Superior temporal gyrus (tissue), 1 donor: Measurements from ENCODE around the gene CDC42BPA.

Source experiments
- DNase-seq: peaks from one replicate; pipeline ENCODE4 v3.0.0-alpha.2; 2016; ENCODE audit errors: extremely low spot score

The CDC42BPA gene

DNA sequence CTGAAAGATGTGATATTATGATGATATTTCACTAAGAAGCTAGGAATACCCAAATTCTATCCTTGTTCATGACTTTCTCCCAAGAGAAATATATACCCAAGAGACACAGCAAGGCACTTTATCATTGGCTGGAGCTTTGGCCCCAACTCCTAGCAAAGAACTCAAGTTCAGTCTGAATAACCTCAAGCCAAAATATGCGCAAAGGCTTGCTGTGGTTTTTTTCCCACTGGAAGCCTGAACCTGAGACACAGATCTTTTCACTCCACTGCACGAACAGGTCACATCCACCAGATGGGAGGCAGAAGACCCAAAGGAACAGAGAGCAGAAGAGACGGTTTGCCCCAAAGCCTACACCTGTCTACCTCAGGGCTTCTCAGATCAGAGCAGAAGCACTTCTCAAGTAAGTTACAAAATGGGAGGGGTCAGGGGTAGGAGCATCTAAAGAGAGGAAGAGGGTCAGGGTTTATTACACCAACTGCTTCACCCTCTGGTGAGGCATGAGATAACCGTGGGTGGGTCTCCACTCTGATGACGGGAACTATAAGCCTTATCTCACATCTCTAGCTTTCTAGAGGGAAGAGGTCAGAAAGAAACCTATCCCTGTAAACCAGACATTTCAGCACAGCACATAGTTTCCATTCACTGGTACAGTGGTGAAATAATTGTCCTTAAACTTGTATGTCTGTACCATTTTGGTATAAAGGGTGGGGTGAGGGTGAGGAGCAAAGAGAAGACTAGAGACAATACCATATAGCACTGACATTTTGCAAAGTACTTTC lies 17.1 kb upstream of the CDC42BPA start:
- DNase-seq: no peak

DNA sequence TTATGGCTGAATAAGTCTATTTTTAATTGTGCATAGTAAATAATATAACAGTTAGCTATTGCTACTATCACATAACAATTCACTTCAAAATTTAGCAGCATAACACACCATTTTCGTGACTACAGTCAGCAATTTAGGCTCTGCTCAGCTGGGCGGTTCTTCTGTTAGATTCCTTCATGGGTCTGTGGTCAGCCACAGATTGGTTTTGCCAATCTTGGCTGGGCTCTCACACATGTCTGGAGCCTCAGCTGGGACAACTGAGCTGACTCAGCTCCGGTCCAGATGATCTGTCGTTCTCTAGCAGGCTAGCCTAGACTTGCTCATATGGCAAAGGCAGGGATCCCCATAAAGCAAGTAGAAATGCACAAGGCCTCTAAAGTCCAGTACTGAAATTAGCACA lies 15.1 kb upstream of the CDC42BPA start:
- no peak for DNase-seq

DNA sequence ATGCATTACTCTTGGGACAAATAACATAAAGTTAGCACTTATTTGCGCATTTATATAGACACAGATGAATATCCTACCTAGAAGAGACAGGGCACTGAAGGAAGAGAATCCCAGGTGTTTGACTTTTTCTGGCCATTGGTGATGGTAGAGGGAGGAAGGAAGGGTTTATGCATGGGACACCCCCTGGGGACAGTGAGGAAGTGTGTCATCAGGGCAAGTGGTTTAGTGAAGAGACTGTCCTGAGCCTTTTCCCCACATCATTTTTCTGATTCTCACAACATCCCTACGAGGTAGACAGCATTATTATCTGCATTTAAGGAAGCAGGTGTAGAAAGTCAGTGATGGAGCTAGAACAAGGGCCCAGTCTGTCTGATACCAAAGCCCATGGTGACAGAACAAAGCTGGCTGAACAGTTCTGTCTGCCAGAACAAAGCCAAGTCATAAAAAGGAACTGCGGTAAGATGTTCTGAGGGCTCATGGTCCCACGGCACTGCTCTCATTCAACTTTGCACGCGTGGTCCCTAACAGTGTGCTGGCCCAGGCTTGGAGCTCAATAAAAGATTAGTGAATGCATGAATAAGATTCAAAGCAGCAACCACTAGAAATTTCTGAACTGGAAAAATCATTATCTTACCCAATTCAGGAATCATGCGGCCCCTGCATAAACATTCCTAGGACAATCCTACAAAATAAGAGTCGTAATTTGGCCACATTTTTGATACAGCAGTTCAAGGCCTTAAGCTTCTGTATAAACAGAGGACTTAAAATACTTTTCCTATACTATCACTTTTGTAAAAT lies 12.2 kb upstream of the CDC42BPA start:
- DNase-seq: no peak

DNA sequence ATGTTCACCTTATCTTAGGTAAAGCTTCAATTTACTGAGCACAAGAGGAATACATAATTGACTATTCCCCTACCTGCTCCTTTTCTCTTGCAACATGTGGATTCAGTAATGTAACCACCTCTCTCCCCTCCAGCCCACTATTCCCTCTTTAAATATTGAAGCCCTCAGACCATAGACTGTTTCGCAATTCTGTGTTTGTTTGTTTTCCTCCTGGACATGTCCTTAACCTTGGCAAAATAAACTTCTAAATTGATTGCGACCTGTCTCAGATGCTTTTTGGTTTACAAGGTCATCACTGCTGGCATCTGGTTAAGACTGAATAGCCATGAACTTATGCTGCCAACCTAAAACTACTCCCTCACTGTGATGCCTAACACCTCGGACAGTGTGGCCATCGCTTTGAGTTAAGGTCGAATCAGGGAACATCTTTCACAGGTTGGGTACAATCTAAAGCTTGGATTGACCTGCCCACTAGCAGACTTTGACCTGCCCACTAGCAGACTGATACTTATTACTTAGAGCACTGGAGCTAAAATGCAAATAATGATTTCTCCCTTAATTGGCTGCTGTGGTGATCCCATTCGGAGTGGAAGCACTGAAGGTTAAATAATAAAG lies 10.2 kb upstream of the CDC42BPA start:
- no peak for DNase-seq

DNA sequence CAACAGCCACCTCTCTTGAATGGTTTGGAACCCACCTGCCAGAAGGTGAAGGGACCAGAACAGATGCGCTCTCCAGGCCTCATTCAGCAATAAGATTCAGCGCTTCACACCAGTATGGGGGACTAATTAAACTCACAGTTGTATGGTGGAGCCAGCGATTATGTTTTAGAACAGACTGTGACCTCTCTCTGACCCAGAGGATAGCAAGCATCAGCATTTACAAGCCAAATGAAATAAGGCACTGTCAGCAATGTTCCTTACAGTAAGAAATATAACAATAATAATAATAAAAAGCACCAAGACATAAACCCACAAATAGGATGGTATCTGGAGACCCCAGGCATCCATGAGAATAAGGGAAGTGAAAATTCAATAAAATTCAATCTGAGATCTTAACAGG lies 6.9 kb upstream of the CDC42BPA start:
- no peak for DNase-seq

DNA sequence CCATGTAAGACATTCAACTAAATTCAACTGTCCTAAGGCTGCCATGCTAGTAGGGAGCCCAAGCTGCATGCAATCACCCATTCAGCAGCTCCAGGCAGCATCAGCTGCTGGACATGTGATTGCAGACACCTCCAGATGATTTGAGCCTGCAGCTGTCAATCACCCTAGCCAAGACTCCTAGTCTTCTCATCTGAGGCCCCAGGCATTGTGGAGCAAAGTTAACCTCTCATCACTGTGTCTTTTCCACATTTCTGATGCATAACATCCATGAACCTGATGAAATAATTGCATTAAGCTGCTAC lies 5.6 kb upstream of the CDC42BPA start:
- DNase-seq: no peak

DNA sequence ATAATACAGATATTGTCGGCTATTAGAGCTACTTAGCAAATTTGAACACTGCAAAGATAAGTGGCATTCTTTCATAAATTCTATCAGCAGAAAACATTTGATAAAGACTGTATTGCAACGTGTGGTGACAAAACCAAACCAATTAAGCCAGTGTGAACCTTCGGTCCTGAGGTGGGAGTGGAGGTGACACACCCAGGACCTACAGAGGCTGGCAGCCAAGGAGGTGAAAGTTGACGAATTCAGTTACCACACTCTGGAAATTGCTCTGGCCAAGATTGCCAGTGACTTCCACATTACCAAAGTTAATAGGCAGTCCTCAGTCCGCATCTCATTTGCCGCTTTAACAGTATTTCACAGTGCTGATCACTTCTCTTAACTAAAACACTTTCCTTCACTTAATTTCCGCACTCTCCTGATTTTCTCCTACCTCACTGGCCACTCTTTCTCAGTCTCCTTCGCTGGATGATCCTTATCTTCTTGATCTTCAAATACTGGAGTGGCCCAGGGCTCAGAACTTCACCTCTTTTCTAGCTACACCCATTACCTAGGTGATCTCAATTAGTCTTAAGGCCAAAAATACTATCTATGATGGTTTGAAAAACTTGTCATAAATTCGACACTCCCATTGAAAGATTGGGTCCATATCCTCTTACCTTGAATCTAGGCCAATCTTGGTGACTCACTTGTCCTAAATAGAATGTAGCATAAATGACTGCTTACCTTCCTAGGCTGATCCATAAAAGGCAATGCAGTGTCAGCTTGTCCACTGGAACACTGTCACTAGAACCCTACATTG lies 5.1 kb upstream of the CDC42BPA start:
- DNase-seq: no peak

DNA sequence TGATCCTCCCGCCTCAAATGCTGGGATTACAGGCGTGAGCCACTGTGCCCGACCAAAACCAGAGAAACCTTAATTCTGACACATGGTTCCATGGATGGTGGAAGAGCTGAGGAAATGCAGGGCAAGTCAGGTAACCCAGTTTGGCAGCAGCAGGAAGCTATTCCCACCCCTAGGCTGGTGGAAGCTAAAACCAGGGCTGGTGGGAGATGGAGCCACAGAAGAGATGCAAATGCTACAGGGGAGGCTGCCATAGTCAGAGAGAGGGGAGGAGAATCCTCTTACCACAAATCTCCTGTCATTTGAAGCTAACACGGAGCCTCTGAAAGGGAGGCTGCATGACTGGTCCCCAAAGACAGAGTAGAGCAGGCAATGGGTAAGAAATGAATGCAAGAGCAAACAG lies 4.1 kb upstream of the CDC42BPA start:
- DNase-seq: no peak

DNA sequence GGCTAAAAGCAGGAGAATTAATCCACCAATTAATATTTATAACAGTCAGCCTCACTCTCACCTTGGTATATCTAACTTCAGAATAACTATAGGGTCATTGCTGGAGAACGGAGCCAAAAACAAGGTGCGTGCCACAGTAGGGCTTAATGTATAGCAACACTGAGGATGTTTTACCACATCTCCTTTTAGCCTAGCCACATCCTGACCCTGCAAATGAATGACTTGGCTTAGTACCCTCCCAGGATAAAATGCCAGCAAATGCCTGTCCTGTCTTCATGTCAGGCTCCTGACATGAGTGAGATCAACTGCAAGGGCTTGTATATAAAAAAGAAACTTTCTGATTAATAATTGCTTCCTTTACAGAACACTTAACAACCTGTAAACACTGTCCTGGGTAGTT lies 2.7 kb upstream of the CDC42BPA start:
- DNase-seq: no peak

DNA sequence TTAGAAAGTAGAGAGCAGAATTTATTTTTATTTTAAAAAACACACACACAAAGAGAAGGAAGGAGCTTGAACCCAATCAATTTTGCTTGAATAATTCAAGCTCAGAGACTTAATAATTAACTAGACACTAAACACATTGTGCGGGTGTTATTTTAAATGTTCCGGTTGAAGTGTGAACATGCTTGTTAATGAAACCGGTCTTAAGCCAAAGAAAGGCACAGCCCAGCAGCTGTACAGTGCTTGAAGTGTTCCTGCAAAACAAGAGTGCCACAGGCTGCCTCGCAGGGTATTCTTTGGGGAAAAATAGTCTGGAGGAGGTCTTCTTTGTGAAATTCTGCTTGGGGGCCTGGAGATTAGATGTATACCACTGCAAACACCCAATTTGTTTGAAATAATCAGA lies 2.2 kb upstream of the CDC42BPA start:
- DNase-seq: no peak

DNA sequence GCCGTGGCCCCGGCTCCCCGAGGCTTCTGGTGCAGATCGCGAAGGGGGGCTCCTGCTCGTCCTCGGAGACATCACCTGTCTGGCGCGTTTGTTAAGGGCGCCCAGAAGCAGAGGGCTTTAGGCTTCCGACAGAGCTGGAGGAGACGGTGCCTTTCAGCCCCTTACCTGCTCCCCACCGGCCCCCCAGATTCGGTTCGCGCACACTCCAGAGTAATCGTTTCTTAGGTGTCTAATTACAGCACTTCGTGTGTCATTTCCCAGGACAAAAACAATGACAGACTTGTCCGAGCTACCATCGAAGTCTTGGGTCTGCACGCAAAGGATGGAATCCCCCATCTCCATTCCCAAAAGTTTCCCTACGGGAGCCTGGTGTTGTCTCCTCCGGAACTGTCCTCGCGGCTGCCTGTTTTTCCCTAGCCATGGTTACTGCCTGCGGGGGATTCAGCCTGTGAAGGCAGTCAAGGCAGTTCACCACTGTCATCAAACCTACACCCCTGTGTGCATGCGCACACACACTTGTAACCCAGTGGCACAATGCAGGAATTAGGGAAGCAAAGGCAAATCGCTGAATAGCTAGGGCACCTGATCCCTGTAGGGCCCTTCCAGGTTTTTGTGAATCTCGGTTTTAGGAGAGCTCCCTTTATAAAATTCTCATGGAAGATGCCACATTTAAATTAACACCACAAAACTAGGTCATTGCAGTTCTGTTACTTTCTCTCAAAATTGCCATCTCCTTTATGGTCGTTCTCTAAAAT lies 738 bp upstream of the CDC42BPA start:
- peak; percentile 83 for DNase-seq

DNA sequence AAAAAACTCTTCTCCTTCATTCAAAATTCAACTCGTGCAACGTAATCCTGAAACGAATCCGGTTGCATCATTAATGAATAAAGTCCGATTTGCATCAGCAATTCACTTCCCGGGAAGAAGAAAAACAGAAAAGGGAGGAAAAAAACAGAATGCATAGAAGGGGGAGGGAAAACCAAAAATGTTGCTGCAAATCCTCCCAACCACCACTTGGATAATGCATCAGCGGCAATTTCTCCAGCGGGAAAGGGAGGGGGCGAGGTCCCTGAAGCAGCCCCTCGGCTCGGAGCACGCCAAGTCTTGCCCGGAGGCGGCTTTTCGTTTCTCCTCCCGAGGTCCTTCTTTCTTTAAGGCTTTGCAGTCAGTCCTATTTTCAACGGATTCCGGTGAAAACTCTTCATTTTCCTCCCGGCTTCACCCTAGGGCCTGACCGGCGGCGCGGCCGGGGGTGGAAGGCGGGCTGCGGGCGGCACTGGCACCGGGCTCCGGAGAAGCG lies 723 bp downstream of the CDC42BPA start:
- peak; percentile 82 for DNase-seq

DNA sequence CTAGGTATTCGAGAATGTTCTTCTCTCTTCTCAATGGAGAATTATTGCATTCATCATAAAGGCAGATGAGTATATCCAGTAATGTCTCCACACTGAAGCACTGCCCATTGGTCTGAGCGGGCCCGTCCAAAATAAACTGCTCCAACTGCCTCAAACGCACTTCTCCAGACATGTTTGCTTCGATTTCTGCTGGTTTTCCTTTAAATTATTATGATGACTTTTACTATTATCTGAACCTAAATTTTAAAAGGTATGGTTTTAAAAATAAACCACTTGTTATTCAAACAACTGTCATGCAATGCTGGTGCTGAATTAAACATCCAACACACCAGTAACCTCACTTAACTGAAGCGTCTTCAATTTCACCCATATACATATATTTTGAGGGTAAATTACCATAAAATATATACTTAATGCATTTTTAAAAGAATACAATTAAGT lies 1.3 kb downstream of the CDC42BPA start:
- peak; percentile 75 for DNase-seq

DNA sequence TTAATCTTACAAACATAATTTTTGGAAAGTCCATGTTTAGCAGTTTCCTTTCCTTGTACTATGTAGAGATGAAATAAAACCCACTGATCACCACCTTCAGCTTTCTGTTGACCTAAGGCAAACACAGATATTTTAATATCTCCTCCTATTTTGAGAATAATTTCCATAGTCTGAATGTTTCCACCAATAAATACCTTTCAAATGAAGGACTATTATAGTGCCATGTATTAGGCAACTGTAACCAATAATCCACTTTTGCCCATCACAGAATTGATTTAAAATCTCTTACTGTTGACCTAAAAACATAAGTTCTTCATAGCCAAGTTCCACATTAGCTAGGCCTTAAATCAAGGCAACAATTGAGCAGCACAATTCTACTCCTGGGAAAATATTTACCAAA lies 1.8 kb downstream of the CDC42BPA start:
- DNase-seq: no peak

DNA sequence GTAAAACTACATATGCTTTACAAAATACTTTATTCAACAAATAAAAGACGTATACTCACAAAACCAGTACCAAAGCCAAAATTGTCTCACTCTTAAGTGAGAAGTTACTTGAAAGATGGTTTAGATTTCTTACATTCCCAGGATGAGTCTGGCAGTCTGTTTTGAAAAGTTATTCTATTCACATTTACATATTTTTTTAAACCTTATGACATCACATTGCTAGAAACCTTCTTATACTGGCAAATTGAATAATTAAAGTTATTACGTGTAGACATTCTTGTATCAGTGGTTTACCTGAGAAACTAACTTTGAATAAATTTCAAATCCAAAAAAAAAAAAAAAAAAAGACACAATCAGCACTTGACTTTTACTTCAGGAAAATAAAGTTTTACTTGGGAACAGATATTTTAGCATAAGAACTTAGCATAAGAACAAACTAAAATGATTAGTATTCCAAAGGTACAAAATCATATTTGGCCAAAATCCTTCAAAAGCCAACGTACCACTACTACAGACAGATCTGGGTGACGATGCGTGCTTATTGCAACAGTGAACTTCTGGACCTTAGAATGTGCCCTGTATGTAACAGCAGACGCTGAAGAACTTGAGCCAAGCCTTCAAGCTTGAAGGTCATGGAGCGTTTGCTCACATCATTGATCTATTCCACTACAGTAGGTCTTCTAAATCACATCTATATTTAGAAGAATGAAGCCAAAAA lies 2.5 kb downstream of the CDC42BPA start:
- peak; percentile 79 for DNase-seq

DNA sequence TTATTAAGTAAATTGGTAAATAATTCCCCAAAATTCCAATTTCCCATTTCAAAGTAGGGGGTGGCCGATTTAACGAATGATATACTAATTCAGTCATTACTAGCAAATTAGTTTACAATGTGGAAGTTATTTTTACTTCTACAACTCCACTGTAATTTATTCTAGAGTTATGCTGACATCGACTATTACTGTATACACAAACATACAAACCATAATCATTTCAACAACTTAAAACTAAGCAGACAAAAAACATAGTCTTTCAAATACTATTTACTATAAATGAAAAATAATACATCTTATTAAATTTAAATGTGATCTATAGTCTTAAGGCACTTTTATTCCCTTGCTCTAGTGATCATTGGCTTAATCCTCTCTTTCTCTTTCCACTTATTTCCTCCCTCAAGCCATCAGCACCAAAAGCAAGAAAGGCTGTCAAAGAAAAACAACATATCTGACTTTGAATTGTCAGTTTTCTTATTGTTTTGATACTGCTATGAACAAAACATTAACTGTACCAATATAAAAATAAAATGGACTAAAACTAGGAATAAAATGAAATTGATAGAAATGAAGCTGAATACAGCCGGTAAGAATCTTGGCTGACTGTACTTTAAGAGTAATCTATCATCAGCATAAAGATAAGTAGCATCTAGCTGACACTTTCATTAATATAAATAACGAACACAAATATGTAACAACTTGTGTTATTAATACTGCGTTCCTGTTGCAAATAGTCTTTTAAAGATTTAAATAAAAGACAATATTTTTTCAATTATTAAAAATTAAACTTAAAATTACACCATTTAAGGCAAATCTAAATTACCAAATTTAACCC lies 4.1 kb downstream of the CDC42BPA start:
- DNase-seq: peak; percentile 25

DNA sequence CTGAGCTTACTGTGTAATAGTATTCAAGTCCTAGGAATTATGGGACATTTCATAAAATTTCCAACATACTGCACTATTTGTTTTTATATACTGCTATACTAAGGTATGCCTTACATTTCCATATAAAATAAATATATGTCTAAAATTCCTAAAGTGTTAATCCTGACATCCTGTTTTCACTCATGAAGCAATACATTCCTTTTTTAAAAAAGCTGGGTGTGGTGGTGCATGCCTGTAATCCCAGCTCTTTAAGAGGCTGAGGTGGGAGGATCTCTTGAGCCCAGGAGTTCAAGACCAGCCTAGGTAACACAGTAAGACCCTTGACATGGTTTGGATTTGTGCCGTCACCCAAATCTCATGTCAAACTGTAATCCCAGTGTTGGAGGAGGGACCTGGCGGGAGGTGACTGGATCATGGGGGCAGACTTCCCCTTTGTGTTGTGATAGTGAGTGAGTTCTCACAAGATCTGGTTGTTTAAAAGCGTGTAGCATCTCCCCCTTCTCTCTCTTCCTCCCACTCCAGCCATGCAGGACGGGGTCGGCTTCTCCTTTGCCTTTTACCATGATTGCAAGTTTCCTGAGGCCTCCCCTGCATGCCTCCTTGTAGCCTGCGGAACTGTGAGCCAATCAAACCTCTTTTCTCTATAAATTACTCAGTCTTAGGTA lies 5.8 kb downstream of the CDC42BPA start:
- DNase-seq: no peak

DNA sequence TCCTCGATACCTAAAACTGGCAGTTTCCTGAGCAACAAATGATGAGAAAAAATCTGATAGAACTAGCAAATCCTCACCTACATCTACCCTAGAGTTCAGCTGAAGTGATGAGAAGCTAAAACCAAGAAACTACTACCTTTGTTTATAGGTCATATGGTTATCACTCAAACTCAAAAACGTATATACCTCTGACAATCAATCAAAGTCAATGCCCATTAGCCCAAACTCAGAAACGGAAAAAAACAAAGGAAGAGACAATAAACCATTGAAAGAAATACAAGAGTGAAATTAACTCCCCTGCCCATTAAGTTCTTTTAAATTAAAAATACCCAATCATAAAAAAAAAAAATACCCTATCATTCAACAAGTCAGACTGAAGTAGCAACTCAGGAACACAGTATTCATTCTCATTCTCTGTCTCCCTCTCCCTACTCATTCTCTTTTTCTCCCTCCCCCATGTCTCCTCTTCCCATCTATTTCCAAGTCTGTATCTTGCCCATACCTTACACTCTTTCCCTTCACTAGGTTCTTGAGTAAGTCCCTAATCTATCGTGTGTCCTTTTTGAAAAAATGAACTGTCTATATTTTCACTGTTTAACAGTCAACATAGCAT lies 6.8 kb downstream of the CDC42BPA start:
- no peak for DNase-seq
